GM12865 (cell line): ENCODE measurements around the gene LHX8.
"Not testable (repeated sequence)": the region's sequence is repeated elsewhere in the genome, so short reads cannot be mapped to it uniquely, and the experiment has no call there.

Experiments
- DNase-seq: peaks from one replicate; pipeline ENCODE4 v3.0.0; 2010; ENCODE audit warnings: low read depth
- H3K4me3 ChIP-seq: 2 replicates; pipeline ENCODE4 v1.5.1; 2011; ENCODE audit warnings: mild to moderate bottlenecking, low read depth, low read length, control low read depth
- TF ChIP-seq, protein P1 (sequence below): IDR thresholded peaks from 2 replicates; pipeline ENCODE4 v1.5.1; 2011; ENCODE audit warnings: low read length, control low read depth, low read depth, inconsistent platforms; ENCODE audit not compliant: insufficient read depth; ENCODE audit errors: missing control alignments

LHX8 gene

DNA sequence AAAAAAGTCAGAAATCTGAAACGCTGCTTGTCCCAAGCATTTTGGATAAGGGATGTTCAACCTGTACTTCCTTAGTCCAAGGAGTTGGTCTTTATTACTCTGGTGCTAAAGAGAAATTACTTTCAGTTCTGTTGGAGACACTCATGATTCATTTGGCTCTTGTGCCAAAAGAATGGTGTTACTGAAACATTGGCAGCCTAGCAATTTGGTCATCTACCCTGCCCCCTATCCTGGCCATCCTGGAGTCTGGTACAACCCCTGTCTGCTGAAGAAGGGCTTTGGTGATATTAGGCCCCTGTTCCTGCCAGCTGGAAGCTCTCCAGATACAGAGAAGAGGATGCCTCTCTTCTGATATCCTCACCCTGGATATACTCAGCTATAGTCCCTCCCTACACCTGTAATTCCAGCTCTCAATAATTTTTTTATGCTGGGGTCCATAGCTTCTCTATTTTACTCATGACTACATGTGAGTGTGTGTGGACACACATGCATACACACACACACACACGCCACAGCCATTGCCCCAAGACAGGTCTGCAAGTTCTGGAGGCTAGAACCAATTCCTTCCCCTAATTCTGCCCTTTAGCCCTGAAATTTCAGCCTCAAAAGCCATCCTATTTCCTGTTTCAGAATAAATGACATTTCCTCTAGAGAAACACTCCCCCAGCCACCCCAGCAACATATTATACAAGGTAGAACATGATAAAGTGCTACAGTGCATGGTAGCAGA is 40.0 kb downstream of the LHX8 start:
- no peak for DNase-seq
- H3K4me3 ChIP-seq: no peak overlapping the region
- TF ChIP-seq, protein P1, sequence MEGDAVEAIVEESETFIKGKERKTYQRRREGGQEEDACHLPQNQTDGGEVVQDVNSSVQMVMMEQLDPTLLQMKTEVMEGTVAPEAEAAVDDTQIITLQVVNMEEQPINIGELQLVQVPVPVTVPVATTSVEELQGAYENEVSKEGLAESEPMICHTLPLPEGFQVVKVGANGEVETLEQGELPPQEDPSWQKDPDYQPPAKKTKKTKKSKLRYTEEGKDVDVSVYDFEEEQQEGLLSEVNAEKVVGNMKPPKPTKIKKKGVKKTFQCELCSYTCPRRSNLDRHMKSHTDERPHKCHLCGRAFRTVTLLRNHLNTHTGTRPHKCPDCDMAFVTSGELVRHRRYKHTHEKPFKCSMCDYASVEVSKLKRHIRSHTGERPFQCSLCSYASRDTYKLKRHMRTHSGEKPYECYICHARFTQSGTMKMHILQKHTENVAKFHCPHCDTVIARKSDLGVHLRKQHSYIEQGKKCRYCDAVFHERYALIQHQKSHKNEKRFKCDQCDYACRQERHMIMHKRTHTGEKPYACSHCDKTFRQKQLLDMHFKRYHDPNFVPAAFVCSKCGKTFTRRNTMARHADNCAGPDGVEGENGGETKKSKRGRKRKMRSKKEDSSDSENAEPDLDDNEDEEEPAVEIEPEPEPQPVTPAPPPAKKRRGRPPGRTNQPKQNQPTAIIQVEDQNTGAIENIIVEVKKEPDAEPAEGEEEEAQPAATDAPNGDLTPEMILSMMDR: no peak

DNA sequence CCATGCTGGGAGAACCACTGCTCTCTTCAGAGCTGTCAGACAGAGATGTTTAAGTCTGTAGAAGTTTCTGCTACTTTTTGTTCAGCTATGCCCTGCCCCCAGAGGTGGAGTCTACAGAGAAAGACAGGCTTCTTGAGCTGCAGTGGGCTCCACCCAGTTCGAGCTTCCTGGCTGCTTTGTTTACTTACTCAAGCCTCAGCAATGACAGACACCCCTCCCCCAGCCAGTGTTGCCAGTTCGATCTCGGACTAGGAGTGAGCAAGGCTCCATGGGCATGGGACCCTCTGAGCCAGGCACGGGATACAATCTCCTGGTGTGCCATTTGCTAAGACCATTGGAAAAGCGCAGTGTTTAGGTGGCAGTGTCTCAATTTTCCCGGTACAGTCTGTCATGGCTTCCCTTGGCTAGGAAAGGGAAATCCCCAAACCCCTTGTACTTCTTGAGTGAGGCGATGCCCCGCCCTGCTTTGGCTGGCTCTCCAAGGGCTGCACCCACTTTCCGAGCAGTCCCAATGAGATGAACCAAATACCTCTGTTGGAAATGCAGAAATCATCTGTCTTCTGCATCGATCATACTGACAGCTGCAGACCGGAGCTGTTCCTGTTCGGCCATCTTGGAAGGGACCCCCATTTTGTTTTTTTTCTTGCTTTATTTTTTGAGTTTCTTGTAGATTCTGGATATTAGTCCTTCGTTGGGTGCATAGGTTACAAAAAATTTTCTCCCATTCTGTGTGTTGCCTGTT is 47.2 kb downstream of the LHX8 start:
- H3K4me3 ChIP-seq, DNase-seq: not testable (repeated sequence)

DNA sequence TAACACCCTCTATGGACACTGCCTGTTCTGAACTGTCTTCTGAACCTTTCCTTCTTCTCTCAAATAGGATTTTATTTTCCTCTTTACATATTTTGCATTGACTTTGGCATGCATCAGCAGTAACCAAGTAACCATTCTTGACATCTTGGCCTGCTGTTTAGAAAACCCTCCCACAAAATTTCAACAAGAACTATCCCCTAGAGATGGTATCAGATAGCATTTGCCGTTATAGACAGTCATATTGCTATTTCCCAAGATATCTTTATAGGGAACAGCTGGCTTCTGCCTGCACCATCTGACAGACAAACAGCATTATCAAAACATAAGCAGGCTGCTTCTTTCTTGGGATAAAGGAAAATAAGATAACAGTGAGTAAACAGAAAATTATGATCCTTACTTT is 54.7 kb downstream of the LHX8 start:
- DNase-seq: no peak
- TF ChIP-seq, protein P1: no peak
- no peak overlapping the region for H3K4me3 ChIP-seq

DNA sequence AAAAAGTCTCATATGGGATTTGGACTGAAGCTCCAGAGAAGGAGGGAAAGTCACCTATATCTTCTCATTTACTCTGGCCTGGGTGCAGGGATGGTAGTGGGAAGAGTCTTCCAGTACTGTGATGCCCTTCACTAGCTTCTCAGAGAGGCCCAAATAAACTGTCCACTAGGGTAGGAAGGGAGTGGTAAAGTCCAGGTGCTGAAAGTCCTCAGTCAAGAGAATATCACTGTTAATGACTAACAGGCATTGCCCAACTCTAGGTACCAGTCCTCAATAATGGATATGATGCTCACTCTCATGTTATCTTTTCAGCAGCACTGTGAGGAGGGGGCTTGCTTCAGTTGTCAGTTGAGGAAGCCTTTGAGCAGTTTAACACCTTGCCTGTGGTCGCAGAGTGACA is 64.0 kb downstream of the LHX8 start:
- DNase-seq: no peak
- no peak overlapping the region for H3K4me3 ChIP-seq
- TF ChIP-seq, protein P1: no peak

DNA sequence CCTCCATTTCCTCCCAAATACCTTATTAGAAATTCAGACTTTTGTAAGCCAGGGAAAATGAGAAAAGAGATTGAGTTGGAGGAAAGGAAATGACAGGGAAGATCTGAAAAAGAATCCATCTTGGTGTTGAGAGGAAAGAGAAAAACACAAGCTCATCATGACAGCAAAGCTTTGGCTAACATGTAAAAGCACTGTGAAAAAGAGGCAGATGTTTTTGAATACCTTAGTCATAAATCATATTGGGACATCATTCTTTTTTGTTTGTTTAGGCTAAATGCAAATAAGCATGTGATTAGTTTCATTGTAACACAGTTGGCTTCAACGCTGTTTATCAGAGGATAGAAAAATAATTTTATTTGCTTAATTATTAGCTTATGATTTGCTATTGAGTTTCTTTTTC is 64.6 kb downstream of the LHX8 start:
- DNase-seq: no peak
- H3K4me3 ChIP-seq: no peak overlapping the region
- TF ChIP-seq, protein P1: no peak

DNA sequence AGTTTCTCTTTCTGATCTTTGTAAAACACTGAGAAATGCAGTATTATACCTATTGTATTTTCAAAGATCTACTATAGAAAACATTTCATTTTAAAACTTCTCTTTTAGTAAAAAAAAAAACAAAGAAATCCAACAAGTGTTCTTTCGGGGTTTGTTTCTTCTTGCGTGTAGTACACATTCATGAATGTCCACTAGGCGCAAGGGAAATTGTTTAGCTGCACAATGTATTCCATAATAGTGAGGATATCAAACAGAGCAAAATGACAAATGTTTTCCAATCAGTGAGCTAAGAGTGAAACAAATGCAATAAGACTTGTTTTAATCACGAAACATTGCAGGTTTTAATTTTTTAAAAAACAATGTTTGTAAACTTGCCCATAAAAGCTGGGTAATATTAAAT is 68.6 kb downstream of the LHX8 start:
- no peak for DNase-seq
- TF ChIP-seq, protein P1: no peak
- no peak overlapping the region for H3K4me3 ChIP-seq

DNA sequence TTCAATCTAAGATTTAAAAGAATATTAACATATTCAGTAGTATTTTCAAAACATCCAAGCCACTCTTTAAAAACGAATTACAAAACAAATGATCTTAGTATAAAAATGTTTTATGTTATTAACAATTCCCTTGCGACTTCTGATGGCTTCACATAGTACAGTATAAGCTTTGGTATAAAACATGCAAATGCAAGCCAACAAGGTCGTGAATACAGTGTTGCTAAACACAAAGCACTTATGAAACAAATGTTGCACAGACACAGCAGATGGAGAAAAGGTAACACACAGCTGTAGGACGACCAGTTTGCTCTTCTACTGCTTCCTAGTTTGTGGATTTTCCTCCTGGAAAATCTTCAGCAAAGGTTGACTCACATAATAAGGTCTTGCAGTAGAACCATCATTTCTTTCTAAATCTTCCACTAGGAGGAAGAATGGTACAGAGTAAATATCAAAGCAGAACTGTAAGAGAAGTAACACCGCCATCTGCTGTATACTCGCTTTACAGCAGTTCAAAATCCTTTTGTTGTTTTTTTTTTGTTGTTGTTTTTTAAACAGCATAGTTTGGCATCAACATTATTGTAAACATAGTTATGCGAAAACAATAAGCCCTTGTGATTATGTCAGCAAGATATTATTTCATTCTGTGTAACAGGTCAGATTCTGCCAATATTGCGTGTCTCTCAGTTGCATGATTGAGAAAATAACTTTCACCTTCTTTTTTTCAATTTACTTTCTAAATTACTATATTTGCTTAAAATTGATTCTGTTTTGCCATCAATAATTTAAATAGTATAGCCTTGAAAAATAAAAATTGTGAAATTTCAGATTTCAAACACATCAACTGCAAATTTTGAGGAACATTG is 69.5 kb downstream of the LHX8 start:
- TF ChIP-seq, protein P1: peak; percentile 65
- no peak overlapping the region for H3K4me3 ChIP-seq
- peak; percentile 45 for DNase-seq
